HEK293 (cell line): ENCODE measurements around the gene WDR76.
A peak's percentile ranks its signal among the peaks of the same experiment; 100 is the strongest.

Source experiments
- FEZF1 ChIP-seq: fragments of 450-650 bp; formaldehyde crosslinking; IDR thresholded peaks from 2 replicates; pipeline ENCODE4 v1.5.1; 2016; ENCODE audit warnings: missing biosample characterization, missing genetic modification characterization
- MEIS1 ChIP-seq: sonication (generic); formaldehyde crosslinking; IDR thresholded peaks from 2 replicates; pipeline ENCODE4 v1.8.1; 2022; ENCODE audit warnings: missing genetic modification reagents, mild to moderate bottlenecking, borderline replicate concordance
- MZF1 ChIP-seq: fragments of 450-650 bp; formaldehyde crosslinking; IDR thresholded peaks from 2 replicates; pipeline ENCODE4 v1.5.1; 2017; ENCODE audit warnings: missing biosample characterization, missing genetic modification characterization, borderline replicate concordance
- PRDM1 ChIP-seq: fragments of 450-650 bp; formaldehyde crosslinking; IDR thresholded peaks from 2 replicates; pipeline ENCODE4; 2016; ENCODE audit warnings: missing biosample characterization, missing genetic modification characterization
- TSHZ1 ChIP-seq: fragments of 450-650 bp; formaldehyde crosslinking; IDR thresholded peaks from 2 replicates; pipeline ENCODE4 v1.5.1; 2016; ENCODE audit warnings: missing biosample characterization, missing genetic modification characterization, borderline replicate concordance
- YY1 ChIP-seq: fragments of 450-650 bp; formaldehyde crosslinking; IDR thresholded peaks from 2 replicates; pipeline ENCODE4 v1.5.1; 2018; ENCODE audit warnings: missing biosample characterization, missing genetic modification characterization
- ZNF140 ChIP-seq: fragments of 450-650 bp; formaldehyde crosslinking; IDR thresholded peaks from 2 replicates; pipeline ENCODE4 v1.5.1; 2016; ENCODE audit warnings: missing biosample characterization, missing genetic modification characterization
- ZNF214 ChIP-seq: fragments of 450-650 bp; formaldehyde crosslinking; IDR thresholded peaks from 2 replicates; pipeline ENCODE4 v1.5.1; 2017; ENCODE audit warnings: missing biosample characterization, mild to moderate bottlenecking, missing genetic modification characterization, borderline replicate concordance
- ZNF223 ChIP-seq: fragments of 450-650 bp; formaldehyde crosslinking; IDR thresholded peaks from 2 replicates; pipeline ENCODE4 v1.5.1; 2016; ENCODE audit warnings: missing biosample characterization, missing genetic modification characterization
- ZNF239 ChIP-seq: fragments of 450-650 bp; formaldehyde crosslinking; IDR thresholded peaks from 2 replicates; pipeline ENCODE4 v1.5.1; 2016; ENCODE audit warnings: missing biosample characterization, missing genetic modification characterization
- ZNF266 ChIP-seq: fragments of 450-650 bp; formaldehyde crosslinking; IDR thresholded peaks from 2 replicates; pipeline ENCODE4 v1.5.1; 2016; ENCODE audit warnings: missing biosample characterization, missing genetic modification characterization, low read depth
- ZNF341 ChIP-seq: fragments of 450-650 bp; formaldehyde crosslinking; IDR thresholded peaks from 2 replicates; pipeline ENCODE4; 2016; ENCODE audit warnings: low read depth, missing biosample characterization, missing genetic modification characterization
- ZNF398 ChIP-seq: fragments of 450-650 bp; formaldehyde crosslinking; IDR thresholded peaks from 2 replicates; pipeline ENCODE4 v1.5.1; 2017; ENCODE audit warnings: missing biosample characterization, missing genetic modification characterization
- ZNF404 ChIP-seq: fragments of 450-650 bp; formaldehyde crosslinking; IDR thresholded peaks from 2 replicates; pipeline ENCODE4 v1.5.1; 2017; ENCODE audit warnings: missing biosample characterization, missing genetic modification characterization
- ZNF488 ChIP-seq: fragments of 450-650 bp; formaldehyde crosslinking; IDR thresholded peaks from 2 replicates; pipeline ENCODE4 v1.5.1; 2016; ENCODE audit warnings: missing biosample characterization, missing genetic modification characterization
- ZNF521 ChIP-seq: fragments of 450-650 bp; formaldehyde crosslinking; IDR thresholded peaks from 2 replicates; pipeline ENCODE4 v1.5.1; 2017; ENCODE audit warnings: missing biosample characterization, mild to moderate bottlenecking, missing genetic modification characterization
- ZNF548 ChIP-seq: fragments of 450-650 bp; formaldehyde crosslinking; IDR thresholded peaks from 2 replicates; pipeline ENCODE4 v1.5.1; 2016; ENCODE audit warnings: missing biosample characterization, missing genetic modification characterization
- ZNF561 ChIP-seq: fragments of 450-650 bp; IDR thresholded peaks from 2 replicates; pipeline ENCODE4 v1.5.1; 2018; ENCODE audit warnings: missing biosample characterization, missing genetic modification characterization, borderline replicate concordance
- ZNF747 ChIP-seq: fragments of 450-650 bp; formaldehyde crosslinking; IDR thresholded peaks from 2 replicates; pipeline ENCODE4 v1.5.1; 2016; ENCODE audit warnings: missing biosample characterization, missing genetic modification characterization
- TF ChIP-seq, protein P1 (sequence below): fragments of 450-650 bp; formaldehyde crosslinking; IDR thresholded peaks from 2 replicates; pipeline ENCODE4 v1.5.1; 2016; ENCODE audit warnings: missing biosample characterization, missing genetic modification characterization
- TF ChIP-seq, protein P2 (sequence below): fragments of 450-650 bp; formaldehyde crosslinking; IDR thresholded peaks from 2 replicates; pipeline ENCODE4 v1.5.1; 2016; ENCODE audit warnings: missing biosample characterization, missing genetic modification characterization
- TF ChIP-seq, protein P3 (sequence below): fragments of 450-650 bp; formaldehyde crosslinking; IDR thresholded peaks from 2 replicates; pipeline ENCODE4 v1.5.1; 2017; ENCODE audit warnings: missing biosample characterization, missing genetic modification characterization
- TF ChIP-seq, protein P4 (sequence below): fragments of 450-650 bp; formaldehyde crosslinking; IDR thresholded peaks from 2 replicates; pipeline ENCODE4 v1.5.1; 2016; ENCODE audit warnings: missing biosample characterization, missing genetic modification characterization

Gene WDR76

GRCh38 chr15:43824302-43825246, 2.2 kb upstream of the WDR76 start, which contains the start of gene MFAP1 (continued):
- TF ChIP-seq, protein P1, sequence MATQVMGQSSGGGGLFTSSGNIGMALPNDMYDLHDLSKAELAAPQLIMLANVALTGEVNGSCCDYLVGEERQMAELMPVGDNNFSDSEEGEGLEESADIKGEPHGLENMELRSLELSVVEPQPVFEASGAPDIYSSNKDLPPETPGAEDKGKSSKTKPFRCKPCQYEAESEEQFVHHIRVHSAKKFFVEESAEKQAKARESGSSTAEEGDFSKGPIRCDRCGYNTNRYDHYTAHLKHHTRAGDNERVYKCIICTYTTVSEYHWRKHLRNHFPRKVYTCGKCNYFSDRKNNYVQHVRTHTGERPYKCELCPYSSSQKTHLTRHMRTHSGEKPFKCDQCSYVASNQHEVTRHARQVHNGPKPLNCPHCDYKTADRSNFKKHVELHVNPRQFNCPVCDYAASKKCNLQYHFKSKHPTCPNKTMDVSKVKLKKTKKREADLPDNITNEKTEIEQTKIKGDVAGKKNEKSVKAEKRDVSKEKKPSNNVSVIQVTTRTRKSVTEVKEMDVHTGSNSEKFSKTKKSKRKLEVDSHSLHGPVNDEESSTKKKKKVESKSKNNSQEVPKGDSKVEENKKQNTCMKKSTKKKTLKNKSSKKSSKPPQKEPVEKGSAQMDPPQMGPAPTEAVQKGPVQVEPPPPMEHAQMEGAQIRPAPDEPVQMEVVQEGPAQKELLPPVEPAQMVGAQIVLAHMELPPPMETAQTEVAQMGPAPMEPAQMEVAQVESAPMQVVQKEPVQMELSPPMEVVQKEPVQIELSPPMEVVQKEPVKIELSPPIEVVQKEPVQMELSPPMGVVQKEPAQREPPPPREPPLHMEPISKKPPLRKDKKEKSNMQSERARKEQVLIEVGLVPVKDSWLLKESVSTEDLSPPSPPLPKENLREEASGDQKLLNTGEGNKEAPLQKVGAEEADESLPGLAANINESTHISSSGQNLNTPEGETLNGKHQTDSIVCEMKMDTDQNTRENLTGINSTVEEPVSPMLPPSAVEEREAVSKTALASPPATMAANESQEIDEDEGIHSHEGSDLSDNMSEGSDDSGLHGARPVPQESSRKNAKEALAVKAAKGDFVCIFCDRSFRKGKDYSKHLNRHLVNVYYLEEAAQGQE (tag by site-specific recombination), result no peak
- no peak for TF ChIP-seq TSHZ1
- no peak for TF ChIP-seq MZF1 (tag by site-specific recombination)
- no peak for TF ChIP-seq PRDM1 (tag by site-specific recombination)
- no peak for TF ChIP-seq ZNF398 (tag by site-specific recombination)
- TF ChIP-seq, protein P2, sequence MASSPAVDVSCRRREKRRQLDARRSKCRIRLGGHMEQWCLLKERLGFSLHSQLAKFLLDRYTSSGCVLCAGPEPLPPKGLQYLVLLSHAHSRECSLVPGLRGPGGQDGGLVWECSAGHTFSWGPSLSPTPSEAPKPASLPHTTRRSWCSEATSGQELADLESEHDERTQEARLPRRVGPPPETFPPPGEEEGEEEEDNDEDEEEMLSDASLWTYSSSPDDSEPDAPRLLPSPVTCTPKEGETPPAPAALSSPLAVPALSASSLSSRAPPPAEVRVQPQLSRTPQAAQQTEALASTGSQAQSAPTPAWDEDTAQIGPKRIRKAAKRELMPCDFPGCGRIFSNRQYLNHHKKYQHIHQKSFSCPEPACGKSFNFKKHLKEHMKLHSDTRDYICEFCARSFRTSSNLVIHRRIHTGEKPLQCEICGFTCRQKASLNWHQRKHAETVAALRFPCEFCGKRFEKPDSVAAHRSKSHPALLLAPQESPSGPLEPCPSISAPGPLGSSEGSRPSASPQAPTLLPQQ (tag by site-specific recombination), result peak; percentile 45; the same call in 1 of the 2 replicates
- TF ChIP-seq FEZF1 (tag by site-specific recombination), result no peak
- no peak for TF ChIP-seq ZNF266 (tag by site-specific recombination)
- TF ChIP-seq, protein P3, sequence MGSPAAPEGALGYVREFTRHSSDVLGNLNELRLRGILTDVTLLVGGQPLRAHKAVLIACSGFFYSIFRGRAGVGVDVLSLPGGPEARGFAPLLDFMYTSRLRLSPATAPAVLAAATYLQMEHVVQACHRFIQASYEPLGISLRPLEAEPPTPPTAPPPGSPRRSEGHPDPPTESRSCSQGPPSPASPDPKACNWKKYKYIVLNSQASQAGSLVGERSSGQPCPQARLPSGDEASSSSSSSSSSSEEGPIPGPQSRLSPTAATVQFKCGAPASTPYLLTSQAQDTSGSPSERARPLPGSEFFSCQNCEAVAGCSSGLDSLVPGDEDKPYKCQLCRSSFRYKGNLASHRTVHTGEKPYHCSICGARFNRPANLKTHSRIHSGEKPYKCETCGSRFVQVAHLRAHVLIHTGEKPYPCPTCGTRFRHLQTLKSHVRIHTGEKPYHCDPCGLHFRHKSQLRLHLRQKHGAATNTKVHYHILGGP (tag by site-specific recombination), result no peak
- TF ChIP-seq ZNF140 (tag by site-specific recombination), result no peak
- TF ChIP-seq ZNF488 (tag by site-specific recombination), result no peak
- TF ChIP-seq ZNF239 (tag by site-specific recombination), result no peak
- TF ChIP-seq ZNF223 (tag by site-specific recombination), result no peak
- TF ChIP-seq ZNF561 (tag by site-specific recombination), result no peak
- no peak for TF ChIP-seq ZNF341 (tag by site-specific recombination)
- TF ChIP-seq MEIS1, result no peak
- TF ChIP-seq ZNF404 (tag by site-specific recombination), result no peak
- peak; percentile 27; the same call in 1 of the 2 replicates for TF ChIP-seq YY1 (tag by site-specific recombination)
- no peak for TF ChIP-seq ZNF548 (tag by site-specific recombination)
- no peak for TF ChIP-seq ZNF521
- no peak for TF ChIP-seq ZNF747
- TF ChIP-seq, protein P4, sequence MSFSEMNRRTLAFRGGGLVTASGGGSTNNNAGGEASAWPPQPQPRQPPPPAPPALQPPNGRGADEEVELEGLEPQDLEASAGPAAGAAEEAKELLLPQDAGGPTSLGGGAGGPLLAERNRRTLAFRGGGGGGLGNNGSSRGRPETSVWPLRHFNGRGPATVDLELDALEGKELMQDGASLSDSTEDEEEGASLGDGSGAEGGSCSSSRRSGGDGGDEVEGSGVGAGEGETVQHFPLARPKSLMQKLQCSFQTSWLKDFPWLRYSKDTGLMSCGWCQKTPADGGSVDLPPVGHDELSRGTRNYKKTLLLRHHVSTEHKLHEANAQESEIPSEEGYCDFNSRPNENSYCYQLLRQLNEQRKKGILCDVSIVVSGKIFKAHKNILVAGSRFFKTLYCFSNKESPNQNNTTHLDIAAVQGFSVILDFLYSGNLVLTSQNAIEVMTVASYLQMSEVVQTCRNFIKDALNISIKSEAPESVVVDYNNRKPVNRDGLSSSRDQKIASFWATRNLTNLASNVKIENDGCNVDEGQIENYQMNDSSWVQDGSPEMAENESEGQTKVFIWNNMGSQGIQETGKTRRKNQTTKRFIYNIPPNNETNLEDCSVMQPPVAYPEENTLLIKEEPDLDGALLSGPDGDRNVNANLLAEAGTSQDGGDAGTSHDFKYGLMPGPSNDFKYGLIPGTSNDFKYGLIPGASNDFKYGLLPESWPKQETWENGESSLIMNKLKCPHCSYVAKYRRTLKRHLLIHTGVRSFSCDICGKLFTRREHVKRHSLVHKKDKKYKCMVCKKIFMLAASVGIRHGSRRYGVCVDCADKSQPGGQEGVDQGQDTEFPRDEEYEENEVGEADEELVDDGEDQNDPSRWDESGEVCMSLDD (tag by site-specific recombination), result no peak
- no peak for TF ChIP-seq ZNF214 (tag by site-specific recombination)
